ENCODE results near the gene NRP1. TPM values are rescaled to one million over a fixed set of nuclear protein-coding genes. Genes with fewer than 3 reads are reported as not detected.
A peak's percentile ranks its signal among the peaks of the same experiment; 100 is the strongest.

The NRP1 gene
- polyA plus RNA-seq, 3 donors from 2014 or later: 0.15 to 1.2 (median 0.65) TPM

GRCh38 chr10:33365301-33365700 is 30.8 kb upstream of the NRP1 start:
- Mint-ChIP-seq H3K27me3 (ENCODE audit: low read depth in 3 of 3) (peaks cover 0 to 3% (median 2%) of the 10 kb centered on the region in 3 donors), H3K4me3 (no peak overlapping the region), H3K4me1 (no peaks in the 10 kb centered on the region), H3K36me3 (peaks cover 0 to 4% (median 0%) of the 10 kb centered on the region in 3 donors), H3K9me3 (peaks cover 0 to 7% (median 4%) of the 10 kb centered on the region in 6 donors), H3K27ac (no peak overlapping the region)
- DNase-seq: no peak

GRCh38 chr10:33363106-33363505 is 28.6 kb upstream of the NRP1 start:
- Mint-ChIP-seq H3K36me3 (peaks cover 0 to under 1% (median 0%) of the 10 kb centered on the region in 3 donors), H3K4me1 (no peaks in the 10 kb centered on the region), H3K27me3 (ENCODE audit: low read depth in 3 of 3) (peaks cover 1 to 5% (median 2%) of the 10 kb centered on the region in 3 donors), H3K4me3 (no peak overlapping the region), H3K27ac (no peak overlapping the region), H3K9me3 (peaks cover 0 to 7% (median 5%) of the 10 kb centered on the region in 6 donors)
- no peak for DNase-seq

- DNase-seq: no peak
- Mint-ChIP-seq H3K4me1 (no peaks in the 10 kb centered on the region), H3K27ac (no peak overlapping the region), H3K9me3 (peaks cover 0 to 2% (median 0%) of the 10 kb centered on the region in 6 donors), H3K27me3 (ENCODE audit: low read depth in 3 of 3) (peaks cover 1 to 5% (median 4%) of the 10 kb centered on the region in 3 donors), H3K4me3 (no peak overlapping the region), H3K36me3 (no peaks in the 10 kb centered on the region)
Measured at GRCh38 chr10:33358016-33358415, 23.5 kb upstream of the NRP1 start.

GRCh38 chr10:33355274-33355673 is 20.8 kb upstream of the NRP1 start:
- DNase-seq: no peak
- Mint-ChIP-seq H3K27me3 (ENCODE audit: low read depth in 3 of 3) (peaks cover 0 to 7% (median 2%) of the 10 kb centered on the region in 3 donors), H3K4me3 (no peak overlapping the region), H3K36me3 (no peaks in the 10 kb centered on the region), H3K4me1 (no peaks in the 10 kb centered on the region), H3K9me3 (peaks cover 0 to 2% (median 0%) of the 10 kb centered on the region in 6 donors), H3K27ac (no peak overlapping the region)

- Mint-ChIP-seq H3K4me3 (no peak overlapping the region), H3K9me3 (no peaks in the 10 kb centered on the region), H3K27me3 (ENCODE audit: low read depth in 3 of 3) (peaks cover 0 to 6% (median 2%) of the 10 kb centered on the region in 3 donors), H3K4me1 (no peaks in the 10 kb centered on the region), H3K27ac (no peak overlapping the region), H3K36me3 (no peaks in the 10 kb centered on the region)
- no peak for DNase-seq
Measured at GRCh38 chr10:33353853-33354252, 19.4 kb upstream of the NRP1 start.

GRCh38 chr10:33353334-33353733 is 18.9 kb upstream of the NRP1 start:
- Mint-ChIP-seq H3K27me3 (ENCODE audit: low read depth in 3 of 3) (peaks cover 0 to 6% (median 2%) of the 10 kb centered on the region in 3 donors), H3K36me3 (no peaks in the 10 kb centered on the region), H3K4me1 (no peaks in the 10 kb centered on the region), H3K9me3 (no peaks in the 10 kb centered on the region), H3K4me3 (no peak overlapping the region), H3K27ac (no peak overlapping the region)
- DNase-seq: no peak

GRCh38 chr10:33352615-33353014 is 18.1 kb upstream of the NRP1 start:
- Mint-ChIP-seq H3K4me3 (no peak overlapping the region), H3K4me1 (no peaks in the 10 kb centered on the region), H3K36me3 (no peaks in the 10 kb centered on the region), H3K27ac (no peak overlapping the region), H3K27me3 (ENCODE audit: low read depth in 3 of 3) (peaks cover 0 to 7% (median under 1%) of the 10 kb centered on the region in 3 donors), H3K9me3 (no peaks in the 10 kb centered on the region)
- no peak for DNase-seq

GRCh38 chr10:33352175-33352574 is 17.7 kb upstream of the NRP1 start:
- no peaks in the 10 kb centered on the region for H3K36me3 Mint-ChIP-seq
- peaks cover 0 to 7% (median 0%) of the 10 kb centered on the region in 3 donors for H3K27me3 Mint-ChIP-seq (ENCODE audit: low read depth in 3 of 3)
- H3K4me1 Mint-ChIP-seq: no peaks in the 10 kb centered on the region
- H3K4me3 Mint-ChIP-seq: no peak overlapping the region
- DNase-seq: no peak
- H3K27ac Mint-ChIP-seq: no peak overlapping the region
- H3K9me3 Mint-ChIP-seq: no peaks in the 10 kb centered on the region

GRCh38 chr10:33350041-33350440 is 15.6 kb upstream of the NRP1 start:
- Mint-ChIP-seq H3K4me1 (no peaks in the 10 kb centered on the region), H3K36me3 (no peaks in the 10 kb centered on the region), H3K27ac (no peak overlapping the region), H3K4me3 (no peak overlapping the region), H3K27me3 (ENCODE audit: low read depth in 3 of 3) (peaks cover 0 to 7% (median 0%) of the 10 kb centered on the region in 3 donors), H3K9me3 (no peaks in the 10 kb centered on the region)
- DNase-seq: no peak

- no peaks in the 10 kb centered on the region for H3K9me3 Mint-ChIP-seq
- no peak overlapping the region for H3K4me3 Mint-ChIP-seq
- no peaks in the 10 kb centered on the region for H3K36me3 Mint-ChIP-seq
- H3K4me1 Mint-ChIP-seq: no peaks in the 10 kb centered on the region
- DNase-seq: no peak
- H3K27me3 Mint-ChIP-seq (ENCODE audit: low read depth in 3 of 3): peaks cover 0 to 7% (median 0%) of the 10 kb centered on the region in 3 donors
- no peak overlapping the region for H3K27ac Mint-ChIP-seq
Measured at GRCh38 chr10:33349268-33349667, 14.8 kb upstream of the NRP1 start.

- H3K27ac Mint-ChIP-seq: no peak overlapping the region
- H3K36me3 Mint-ChIP-seq: no peaks in the 10 kb centered on the region
- H3K27me3 Mint-ChIP-seq (ENCODE audit: low read depth in 3 of 3): peaks cover 0 to 7% (median 2%) of the 10 kb centered on the region in 3 donors
- no peaks in the 10 kb centered on the region for H3K9me3 Mint-ChIP-seq
- H3K4me3 Mint-ChIP-seq: no peak overlapping the region
- no peaks in the 10 kb centered on the region for H3K4me1 Mint-ChIP-seq
- DNase-seq: no peak
Measured at GRCh38 chr10:33347211-33347610, 12.7 kb upstream of the NRP1 start.

GRCh38 chr10:33345236-33345635 is 10.8 kb upstream of the NRP1 start:
- Mint-ChIP-seq H3K27ac (no peak overlapping the region), H3K27me3 (ENCODE audit: low read depth in 3 of 3) (peaks cover 0 to 5% (median 2%) of the 10 kb centered on the region in 3 donors), H3K4me3 (no peak overlapping the region), H3K9me3 (no peaks in the 10 kb centered on the region), H3K36me3 (no peaks in the 10 kb centered on the region), H3K4me1 (peaks cover 0 to 8% of the 10 kb centered on the region in 2 donors)
- no peak for DNase-seq

- Mint-ChIP-seq H3K9me3 (no peaks in the 10 kb centered on the region), H3K27ac (no peak overlapping the region), H3K4me3 (no peak overlapping the region), H3K27me3 (ENCODE audit: low read depth in 3 of 3) (peaks cover 2 to 5% (median 2%) of the 10 kb centered on the region in 3 donors), H3K36me3 (peaks cover 0 to 1% (median 0%) of the 10 kb centered on the region in 3 donors), H3K4me1 (peaks cover 0 to 8% of the 10 kb centered on the region in 2 donors)
- DNase-seq: no peak
Measured at GRCh38 chr10:33344676-33345075, 10.2 kb upstream of the NRP1 start.

- no peak overlapping the region for H3K27ac Mint-ChIP-seq
- H3K27me3 Mint-ChIP-seq (ENCODE audit: low read depth in 3 of 3): peaks cover 7 to 12% (median 10%) of the 10 kb centered on the region in 3 donors
- H3K36me3 Mint-ChIP-seq: peaks cover 0 to 5% (median 2%) of the 10 kb centered on the region in 3 donors
- H3K4me3 Mint-ChIP-seq: peak overlapping the region in 1 of 5 donors; percentile 11
- peaks cover 3 to 14% of the 10 kb centered on the region in 2 donors for H3K4me1 Mint-ChIP-seq
- H3K9me3 Mint-ChIP-seq: no peaks in the 10 kb centered on the region
- no peak for DNase-seq
Measured at GRCh38 chr10:33341637-33342036, 7.2 kb upstream of the NRP1 start.

GRCh38 chr10:33337326-33337957 is 3.0 kb upstream of the NRP1 start:
- no peak for DNase-seq
- Mint-ChIP-seq H3K36me3 (peaks cover 0 to 5% (median 2%) of the 10 kb centered on the region in 3 donors), H3K27ac (no peak overlapping the region), H3K4me3 (peak overlapping the region; percentile 20 to 69 (median 37)), H3K27me3 (ENCODE audit: low read depth in 3 of 3) (peaks cover 14 to 24% (median 17%) of the 10 kb centered on the region in 3 donors), H3K9me3 (no peaks in the 10 kb centered on the region), H3K4me1 (peaks cover 14 to 28% of the 10 kb centered on the region in 2 donors)
